CD4-positive, alpha-beta T cell treated with Interleukin-15 for 4 hours (primary cell): ENCODE data around the gene CHST9.
"Not testable (repeated sequence)": the region's sequence is repeated elsewhere in the genome, so short reads cannot be mapped to it uniquely, and the experiment has no call there.

Experiments
- DNase-seq: peaks from one replicate; pipeline ENCODE4 v3.0.0-alpha.2; 2020; ENCODE audit warnings: low spot score

Gene CHST9

DNA sequence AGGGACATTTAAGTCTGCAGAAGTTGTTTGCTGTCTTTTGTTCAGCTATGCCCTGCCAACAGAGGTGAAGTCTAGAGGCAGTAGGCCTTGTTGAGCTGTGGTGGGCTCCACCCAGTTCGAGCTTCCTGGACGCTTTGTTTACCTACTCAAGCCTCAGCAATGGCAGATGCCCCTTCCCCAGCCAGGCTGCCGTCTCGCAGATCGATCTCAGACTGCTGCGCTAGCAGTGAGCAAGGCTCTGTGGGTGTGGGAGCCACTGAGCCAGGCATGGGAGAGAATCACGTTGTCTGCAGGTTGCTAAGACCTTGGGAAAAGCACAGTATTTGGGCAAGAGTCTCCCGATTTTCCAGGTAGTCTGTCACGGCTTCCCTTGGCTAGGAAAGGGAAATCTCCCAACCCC, 91.8 kb downstream of the CHST9 start:
- DNase-seq, result not testable (repeated sequence)

DNA sequence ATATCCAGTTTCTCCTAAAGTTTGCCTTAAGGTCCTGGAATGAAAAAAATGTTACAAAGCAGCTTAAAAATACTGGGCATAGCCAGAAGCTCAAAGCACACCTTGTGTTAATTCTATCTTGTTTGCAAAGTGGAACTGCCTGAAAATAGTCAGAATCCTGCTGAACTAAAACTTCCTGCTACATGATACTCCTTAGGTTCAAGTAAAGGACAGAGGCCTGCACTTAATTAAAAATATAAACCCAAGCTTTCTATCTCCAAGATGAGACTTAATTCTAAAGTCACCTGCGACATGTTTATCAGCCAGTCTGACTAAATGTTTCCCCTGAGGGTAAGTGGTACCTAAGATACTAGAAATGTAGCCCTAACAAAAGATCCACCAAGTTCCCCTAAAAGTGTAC, 103.4 kb downstream of the CHST9 start:
- no peak for DNase-seq

DNA sequence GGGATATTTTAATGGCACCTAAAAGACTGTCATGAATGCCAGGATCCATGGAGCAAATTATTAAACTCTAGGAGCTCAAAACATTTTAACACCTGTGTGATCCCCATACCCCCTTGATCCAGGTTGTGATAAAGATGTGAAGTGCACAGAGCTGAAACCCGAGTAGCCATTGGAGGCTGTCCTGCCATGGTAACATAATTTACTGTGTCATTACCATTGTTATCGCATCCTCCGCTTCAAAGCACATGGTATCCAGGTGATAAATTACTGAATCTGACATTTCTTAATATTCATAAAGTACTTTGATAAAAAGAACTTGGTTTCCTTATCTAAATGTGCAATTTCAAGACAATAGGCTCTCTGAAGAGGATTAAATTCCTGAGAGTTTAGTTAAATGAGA, 109.3 kb downstream of the CHST9 start:
- DNase-seq, result no peak

DNA sequence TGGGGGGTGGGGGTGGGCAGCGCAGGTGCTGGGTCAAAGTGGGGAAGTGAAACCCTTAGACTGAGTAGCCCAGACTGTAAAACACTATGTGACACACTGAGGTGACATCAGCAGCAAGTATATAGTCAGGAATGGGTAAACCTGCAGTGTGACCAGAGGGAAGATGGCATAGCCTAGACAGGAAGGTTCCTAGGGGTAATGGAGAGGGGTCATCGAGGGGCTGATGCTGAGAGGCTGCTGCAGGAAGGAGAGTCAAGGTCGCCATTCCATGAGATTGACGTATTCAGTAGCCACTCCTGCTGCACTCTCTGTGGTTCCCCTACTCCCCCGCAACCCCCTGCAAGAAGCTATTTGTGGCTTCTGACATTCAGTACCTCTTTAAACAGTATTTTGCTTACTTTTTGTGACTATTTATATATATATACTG, 111.7 kb downstream of the CHST9 start:
- DNase-seq, result no peak

DNA sequence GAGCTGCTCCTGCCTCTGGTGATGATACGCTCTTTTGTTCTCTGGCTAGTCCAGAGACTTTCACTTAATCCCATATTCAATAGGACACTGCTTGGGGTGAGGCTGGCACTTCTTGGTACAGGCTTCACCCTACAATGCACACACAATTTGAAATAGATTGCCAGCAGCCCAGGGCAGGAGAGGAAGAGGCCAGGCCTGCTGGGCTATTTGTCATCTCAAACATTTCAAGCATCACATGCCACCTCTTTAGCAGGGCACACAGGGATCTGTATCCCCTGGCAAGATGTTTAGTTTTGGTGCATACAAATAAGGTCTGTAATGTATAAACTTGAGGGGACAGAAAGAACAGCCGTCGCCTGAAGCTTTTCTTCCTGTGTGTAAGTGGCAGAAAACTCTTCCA, 120.4 kb downstream of the CHST9 start:
- DNase-seq, result no peak

DNA sequence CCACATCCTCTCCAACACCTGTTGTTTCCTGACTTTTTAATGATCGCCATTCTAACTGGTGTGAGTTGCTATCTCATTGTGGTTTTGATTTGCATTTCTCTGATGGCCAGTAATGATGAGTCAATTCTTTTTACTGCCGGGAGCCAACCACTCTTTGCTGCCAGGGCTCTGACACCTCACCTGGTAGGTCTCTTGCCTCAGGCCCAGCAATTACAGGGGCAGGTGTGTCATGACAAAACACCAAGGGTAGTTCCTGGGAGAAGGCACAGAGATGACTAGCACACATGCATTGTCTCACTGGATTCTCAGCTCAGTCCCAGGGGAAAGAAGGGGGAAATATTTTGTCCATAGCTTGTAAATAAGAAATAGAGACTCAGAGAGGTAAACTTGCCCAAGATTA, 122.3 kb downstream of the CHST9 start:
- no peak for DNase-seq

DNA sequence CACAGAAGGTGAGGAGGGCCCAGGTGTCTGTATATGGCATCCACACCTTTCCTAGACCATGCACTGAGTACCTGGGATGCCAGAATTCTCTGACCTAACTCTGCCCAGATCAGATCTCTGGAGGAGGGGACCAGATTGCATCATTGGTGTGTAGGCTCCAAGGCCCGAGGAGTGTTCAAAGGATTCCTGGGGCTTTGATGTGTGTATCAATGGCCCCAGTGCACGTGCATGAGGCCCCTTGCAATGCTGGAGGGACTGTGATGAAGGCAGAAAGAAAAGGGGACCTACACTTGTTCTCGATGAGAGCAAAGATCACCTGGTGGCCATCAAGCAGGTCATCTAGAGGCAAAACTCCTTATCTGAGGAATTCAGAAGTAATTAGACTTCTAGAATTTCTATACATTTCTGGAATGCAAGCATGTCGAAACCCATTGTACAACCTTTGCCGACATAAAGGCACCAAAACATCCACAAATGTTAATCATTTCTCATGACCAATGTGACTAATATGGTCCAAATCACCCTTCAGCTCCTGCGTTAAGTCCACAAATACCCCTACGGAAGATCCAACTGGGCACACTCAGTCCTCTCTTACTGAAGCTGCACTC, 123.5 kb downstream of the CHST9 start:
- no peak for DNase-seq

DNA sequence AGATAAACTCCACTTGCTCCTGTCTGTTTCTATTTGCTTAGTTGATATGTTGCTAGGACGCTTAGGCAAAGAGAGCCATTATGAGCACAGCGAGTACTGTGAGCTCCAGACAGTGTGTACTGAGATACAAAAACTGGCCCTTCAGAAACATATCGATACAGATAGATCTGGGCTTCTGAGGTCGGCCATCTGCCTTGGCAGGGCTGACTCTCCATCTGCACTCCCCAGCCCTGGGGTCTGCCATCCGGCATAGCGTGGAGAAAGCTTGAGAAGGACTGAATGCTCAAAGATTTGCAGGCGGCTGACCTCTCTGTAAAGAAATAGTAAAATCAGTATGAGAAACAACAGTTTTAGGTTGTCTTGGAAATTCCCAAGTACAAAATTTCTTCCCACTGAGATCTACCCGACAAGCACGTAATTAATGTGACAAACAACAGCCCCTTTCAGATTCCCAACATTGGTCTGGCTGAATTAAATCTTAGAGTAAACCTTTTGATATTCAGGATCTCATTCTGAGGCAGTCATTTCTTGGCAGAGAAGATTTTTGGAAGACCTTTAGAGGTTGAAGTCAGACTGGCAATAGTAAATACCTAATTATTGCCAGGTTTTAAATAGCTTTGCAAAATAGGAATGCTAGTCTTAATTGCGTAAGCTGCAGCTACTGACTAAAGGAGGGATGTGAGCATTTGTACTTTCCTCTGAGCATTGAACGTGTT, 127.4 kb downstream of the CHST9 start:
- no peak for DNase-seq

DNA sequence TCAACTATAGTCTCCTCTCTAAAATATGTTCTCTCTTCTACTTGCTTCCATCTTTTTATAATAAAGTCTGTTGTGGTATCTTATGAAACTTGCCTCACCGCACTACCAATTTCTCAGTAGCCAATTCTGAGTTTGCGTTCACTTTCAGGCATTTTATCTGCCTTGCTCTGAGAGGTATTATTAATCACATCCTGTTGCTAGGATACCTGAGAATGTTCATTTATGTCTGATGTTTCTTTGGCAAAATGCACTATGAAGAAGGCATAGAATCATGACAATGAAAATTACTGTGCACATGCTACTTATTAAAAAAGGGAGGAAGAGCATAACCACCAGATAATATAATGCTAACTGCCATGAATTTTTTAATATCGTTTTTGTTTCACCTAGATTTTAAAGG, 130.2 kb downstream of the CHST9 start:
- DNase-seq, result no peak

DNA sequence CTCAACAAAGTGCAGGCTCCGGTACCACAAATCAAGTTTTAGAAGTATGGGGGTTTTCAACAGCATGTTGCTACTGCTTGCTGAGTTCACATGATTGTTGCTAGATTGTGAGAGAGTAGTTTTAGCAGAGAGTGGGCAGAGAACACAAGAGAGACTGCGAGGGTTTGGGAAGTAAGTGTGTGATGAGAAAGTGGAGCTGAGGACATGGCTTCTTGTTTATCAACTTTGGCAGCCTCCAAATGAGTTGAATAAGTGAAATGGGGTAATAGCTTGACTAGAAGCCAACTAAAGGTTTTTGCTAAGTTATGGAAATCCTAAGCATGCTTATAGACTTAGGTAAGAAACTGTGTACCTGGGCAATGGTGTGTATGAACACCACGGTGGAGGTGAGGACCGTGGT, 135.1 kb downstream of the CHST9 start:
- DNase-seq, result no peak

DNA sequence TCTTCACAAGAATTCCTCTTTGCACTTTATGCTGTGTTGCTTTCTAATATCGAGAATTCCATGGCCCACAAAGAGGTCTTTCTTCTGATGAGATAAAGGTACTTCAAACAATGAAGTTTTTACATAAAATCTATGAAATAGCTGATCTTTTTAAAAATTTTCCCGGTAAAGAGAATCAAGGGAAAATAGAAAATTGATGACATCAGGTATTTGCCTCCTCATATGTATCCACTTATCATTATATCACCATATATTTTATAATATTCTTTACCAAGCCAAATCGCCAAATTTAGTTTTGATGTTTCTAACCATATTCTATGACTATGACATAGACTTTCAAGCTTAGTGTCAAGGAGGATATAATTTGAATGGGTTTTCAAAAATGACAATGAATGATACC, 139.8 kb downstream of the CHST9 start:
- DNase-seq, result no peak

DNA sequence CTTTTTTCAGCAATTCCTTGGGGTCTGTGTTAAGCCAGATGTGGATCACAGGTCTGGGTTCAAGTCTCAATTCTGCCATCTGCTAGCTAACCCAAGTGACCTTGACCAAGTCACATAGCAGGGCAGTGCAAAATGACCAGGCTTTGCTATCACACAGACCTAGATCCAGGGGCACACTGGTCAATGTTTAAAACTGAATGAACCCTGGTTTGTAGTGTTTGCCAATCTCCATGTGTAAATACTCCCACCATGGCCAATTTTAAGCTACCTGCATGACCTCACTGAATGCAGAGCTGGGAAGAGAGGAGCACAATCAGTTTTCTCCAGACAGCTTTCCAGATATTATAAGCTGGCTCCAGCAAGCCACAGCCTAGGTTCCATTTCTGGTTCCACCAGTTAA, 142.9 kb downstream of the CHST9 start:
- DNase-seq, result no peak

DNA sequence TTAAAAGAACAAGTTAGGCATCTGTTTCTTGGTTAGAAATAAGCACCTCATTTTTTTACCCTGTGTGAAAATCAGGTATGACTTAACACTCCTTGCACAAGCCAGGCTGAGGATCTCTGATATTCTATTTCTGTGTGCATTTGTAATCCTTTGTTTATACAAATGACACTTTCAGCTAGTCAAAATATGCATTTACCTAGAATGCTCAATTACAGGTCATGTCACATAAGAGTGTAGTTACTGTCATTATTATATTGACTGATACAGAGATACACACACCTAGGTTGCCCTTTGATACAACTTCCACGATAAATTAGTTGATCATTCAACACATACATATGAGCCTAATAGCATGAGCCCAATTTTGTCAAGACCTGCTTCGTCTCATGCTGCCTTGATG, 144.3 kb downstream of the CHST9 start:
- DNase-seq, result no peak

DNA sequence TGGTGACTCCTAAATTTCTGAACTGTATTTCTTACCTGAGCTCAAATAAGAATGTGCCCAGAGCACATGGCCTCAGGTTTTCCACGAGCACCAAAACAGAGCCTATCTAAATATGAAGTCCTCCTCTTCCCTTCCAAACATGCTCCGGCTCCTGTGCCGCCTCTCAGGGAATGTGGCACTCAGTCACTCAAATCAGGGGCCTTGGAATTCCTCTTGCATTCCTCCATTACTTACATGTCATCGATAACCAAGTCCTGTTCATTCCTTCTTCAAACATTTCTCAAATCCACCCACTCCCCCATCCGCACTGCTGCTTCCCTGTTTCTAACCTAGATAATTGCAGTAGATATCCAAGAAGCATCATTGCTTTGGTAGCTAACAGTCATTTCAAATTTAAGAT, 151.4 kb downstream of the CHST9 start:
- DNase-seq, result no peak

DNA sequence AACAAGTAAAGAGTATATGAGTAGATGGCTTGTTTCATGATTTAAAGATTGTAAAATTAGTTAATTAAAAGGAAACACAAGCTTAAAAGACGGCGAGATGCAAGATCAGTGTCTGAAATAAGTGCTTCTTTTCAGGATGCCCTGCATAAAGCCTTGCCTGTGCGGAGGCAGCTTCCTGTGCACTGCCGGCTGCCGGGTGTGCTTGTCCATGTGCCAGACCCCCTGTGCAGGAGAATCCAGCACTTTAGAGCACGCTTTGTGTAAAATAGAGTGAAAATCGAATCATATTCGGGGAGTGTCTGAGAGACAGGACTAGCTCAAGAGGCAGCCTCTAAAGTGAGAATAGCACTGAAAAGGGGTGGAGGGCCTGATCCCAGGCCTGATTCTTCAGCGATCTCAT, 154.7 kb downstream of the CHST9 start:
- DNase-seq, result no peak

DNA sequence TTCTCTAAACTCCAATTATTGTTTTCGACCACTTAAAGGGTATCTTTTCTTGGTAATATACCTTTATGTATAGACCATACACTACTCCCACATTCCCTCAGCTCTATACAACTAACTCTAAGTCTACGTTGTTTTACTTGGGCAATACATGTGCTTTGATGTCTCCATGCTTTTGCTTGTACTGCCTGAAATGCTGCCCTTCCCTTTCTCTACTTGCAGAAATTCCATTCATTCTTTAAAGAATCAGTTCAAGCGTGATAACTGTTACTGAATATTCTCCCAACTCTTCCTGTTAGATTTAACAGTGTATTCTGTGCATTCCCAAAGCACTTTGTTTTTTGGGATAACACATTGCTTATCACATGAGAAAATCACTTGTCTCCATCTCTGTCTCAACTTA, 162.6 kb downstream of the CHST9 start:
- no peak for DNase-seq

DNA sequence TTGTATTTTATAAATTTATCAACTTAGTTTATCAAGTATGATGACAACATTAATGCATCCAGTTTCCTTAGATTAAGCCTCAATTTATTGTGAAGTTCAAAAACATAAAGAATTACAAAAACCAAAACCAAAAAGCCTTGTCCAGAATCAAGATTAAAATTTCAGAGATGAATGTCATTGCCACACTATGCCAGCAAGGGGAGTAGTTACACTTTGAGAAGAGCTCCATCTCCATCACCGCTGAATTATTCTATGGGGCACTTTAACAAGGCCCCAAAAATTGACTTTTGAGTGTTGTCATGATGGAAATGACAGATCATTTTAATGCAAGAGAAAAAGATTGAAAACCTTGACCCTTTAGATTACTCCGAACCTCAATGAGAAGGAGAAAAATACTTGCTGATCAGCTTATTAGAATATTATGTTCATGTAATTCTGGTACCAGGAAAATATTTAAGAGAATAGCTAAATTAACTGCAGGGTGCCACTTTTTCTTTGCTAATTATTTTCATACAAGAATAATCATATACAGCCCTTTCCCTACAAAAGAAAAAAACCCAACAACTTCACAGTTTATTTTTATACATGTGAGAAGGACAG, 167.1 kb downstream of the CHST9 start:
- DNase-seq, result no peak

DNA sequence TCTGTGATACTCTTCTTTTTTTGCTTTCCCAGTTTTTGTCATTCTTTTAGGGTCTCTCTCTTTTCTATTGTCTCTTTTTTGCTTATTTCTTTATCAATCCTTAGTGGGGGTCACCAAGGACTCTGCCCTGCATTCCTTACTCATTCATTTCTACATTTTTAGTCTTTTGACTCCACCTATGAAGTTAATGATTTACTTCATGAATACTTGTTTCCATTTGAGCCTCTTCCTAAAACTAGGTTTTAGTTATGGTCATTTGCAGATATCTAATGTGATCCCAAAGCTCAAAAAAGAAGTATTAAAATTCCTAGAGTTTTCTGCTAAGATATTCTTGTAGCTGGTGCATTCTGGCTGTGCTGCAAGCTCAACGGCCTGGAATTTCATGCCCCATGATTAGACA, 170.3 kb downstream of the CHST9 start:
- DNase-seq, result no peak

DNA sequence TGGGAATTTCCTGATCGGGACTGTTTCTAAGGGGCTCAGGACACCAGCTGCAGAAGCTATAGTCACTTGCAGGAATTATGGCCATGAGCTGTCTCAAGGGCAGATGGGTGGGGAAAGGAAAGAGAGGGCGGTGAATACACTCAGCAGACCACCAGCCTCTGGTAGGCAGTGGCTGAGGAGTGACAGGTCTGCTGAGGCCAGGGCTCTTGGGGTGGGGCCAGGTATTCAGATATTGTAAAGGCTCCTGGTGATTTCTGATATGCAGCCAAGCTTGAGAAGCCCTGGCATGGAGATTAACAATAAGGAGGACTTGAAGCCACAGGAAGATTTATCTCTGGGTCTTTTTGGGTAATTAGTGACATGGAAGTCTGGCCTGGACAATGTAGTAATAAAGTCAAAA, 174.3 kb downstream of the CHST9 start:
- no peak for DNase-seq

DNA sequence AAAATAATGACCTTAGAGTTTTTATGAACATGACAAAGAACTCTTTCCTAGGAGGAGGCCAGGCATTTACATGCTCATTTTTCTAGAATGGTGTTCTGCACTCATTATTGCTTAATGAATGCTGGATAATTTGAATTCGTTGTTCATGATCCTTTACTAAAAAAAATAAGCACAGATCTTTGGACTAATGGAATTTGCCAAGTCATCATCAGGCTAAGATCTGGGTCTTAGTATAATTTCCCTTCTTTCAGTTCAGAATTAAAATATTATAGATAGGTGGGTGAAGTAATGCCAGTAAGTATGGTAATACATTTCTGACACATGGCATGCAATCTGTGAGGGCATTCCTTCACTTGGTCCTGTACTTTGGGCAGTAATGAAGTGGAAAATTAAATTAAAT, 175.8 kb downstream of the CHST9 start:
- DNase-seq, result no peak

DNA sequence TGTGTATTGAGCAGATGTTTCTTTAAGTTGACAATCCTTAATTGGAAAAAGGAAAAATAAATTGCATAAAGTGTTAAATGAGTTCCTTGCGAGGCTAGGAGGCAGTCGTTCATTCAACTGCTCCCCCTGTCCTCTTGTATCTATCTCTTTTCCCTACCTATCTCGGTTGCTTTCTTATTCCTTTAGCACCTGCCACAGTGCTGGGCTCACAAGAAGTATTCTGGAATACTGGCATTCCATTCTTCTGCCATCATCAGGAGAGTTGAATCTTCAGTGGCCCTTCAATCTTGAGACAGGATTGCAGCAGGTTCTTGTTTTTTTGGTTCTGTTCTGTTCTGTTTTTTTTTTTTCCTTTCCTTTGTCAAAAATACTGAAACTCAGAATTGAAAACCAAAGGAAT, 176.5 kb downstream of the CHST9 start:
- DNase-seq, result no peak

DNA sequence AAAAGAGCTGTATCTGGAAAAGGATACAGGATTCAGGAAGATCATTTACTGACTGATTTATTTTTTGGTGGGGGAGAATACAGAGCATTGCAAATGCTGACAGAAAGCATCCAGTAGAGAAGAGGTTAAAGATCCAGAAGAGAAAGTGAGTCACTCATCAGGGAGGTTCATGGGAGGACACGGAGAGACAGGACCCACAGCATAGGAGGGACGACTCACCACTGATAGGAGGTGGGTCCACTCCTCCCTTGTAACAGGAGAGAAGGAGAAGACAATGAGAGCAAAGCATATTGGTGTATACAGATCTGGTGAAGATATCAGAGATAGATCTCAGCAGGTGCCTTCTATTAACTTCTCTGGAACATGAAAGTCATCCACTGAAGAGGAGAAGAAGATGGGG, 177.2 kb downstream of the CHST9 start:
- no peak for DNase-seq

DNA sequence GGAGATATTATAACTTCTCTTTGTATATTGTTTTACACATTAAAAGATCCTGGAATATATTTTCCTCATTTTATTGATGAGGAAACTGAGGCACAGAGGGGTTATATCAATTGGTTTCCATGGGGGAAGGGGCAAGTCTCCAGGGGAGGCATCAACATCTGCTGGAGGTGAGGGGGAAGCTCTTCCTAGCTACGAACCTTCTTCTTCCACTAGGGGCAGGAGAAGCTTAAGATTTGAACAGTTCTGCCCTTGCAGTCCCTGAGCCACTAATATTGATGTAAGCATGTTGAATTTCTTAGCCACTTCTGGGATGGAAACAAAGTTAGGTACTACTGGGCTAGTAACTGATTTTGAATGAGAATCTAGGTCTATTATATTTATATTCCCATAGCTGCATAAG, 179.5 kb downstream of the CHST9 start:
- DNase-seq, result no peak
